SK-N-SH (cell line): ENCODE measurements around the gene DBP.

Experiments used
- CHD2 ChIP-seq: fragments of 150-350 bp; IDR thresholded peaks from 2 replicates; pipeline ENCODE4 v1.6.1; 2018; ENCODE audit warnings: low read length; ENCODE audit not compliant: partially characterized antibody
- RXRA ChIP-seq: IDR thresholded peaks from 2 replicates; pipeline ENCODE4 v1.4.0; 2012; ENCODE audit warnings: low read depth, mild to moderate bottlenecking, borderline replicate concordance
- SIN3A ChIP-seq: IDR thresholded peaks from 2 replicates; pipeline ENCODE4 v1.6.1; 2012; ENCODE audit warnings: low read depth, mild to moderate bottlenecking, low read length, moderate library complexity, borderline replicate concordance
- YY1 ChIP-seq: IDR thresholded peaks from 2 replicates; pipeline ENCODE4 v1.4.0; 2012; ENCODE audit warnings: low read depth, mild to moderate bottlenecking
- TF ChIP-seq, protein P1 (sequence below): fragments of 200-600 bp; sonication (generic); IDR thresholded peaks from 2 replicates; pipeline ENCODE4 v1.6.1; 2017; ENCODE audit warnings: antibody characterized with exemption, mild to moderate bottlenecking, moderate library complexity

DNA sequence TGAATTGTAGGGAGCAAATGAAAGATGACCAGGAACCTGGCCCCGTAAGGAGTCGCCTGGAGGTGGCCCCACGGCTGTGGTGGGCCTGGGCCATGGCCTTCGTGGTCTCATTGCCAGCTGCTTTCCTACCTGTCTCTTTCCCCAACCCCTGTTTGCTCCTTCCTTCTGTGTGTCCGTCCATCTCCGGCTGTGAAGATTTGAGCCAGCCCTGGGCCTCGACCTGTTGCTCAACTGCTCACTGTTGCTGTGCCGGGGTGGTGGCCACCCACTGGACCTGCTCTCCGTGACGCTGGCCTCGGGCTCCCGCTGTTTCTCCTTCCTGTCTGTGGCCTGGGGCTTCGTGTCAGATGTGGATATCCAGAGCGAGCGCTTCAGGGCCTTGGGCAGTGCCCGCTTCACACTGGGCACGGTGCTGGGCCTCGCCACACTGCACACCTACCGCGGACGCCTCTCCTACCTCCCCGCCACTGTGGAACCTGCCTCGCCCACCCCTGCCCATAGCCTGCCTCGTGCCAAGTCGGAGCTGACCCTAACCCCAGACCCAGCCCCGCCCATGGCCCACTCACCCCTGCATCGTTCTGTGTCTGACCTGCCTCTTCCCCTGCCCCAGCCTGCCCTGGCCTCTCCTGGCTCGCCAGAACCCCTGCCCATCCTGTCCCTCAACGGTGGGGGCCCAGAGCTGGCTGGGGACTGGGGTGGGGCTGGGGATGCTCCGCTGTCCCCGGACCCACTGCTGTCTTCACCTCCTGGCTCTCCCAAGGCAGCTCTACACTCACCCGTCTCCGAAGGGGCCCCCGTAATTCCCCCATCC lies 8.5 kb downstream of the DBP start:
- TF ChIP-seq YY1: no peak
- no peak for TF ChIP-seq RXRA
- TF ChIP-seq, protein P1, sequence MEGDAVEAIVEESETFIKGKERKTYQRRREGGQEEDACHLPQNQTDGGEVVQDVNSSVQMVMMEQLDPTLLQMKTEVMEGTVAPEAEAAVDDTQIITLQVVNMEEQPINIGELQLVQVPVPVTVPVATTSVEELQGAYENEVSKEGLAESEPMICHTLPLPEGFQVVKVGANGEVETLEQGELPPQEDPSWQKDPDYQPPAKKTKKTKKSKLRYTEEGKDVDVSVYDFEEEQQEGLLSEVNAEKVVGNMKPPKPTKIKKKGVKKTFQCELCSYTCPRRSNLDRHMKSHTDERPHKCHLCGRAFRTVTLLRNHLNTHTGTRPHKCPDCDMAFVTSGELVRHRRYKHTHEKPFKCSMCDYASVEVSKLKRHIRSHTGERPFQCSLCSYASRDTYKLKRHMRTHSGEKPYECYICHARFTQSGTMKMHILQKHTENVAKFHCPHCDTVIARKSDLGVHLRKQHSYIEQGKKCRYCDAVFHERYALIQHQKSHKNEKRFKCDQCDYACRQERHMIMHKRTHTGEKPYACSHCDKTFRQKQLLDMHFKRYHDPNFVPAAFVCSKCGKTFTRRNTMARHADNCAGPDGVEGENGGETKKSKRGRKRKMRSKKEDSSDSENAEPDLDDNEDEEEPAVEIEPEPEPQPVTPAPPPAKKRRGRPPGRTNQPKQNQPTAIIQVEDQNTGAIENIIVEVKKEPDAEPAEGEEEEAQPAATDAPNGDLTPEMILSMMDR: no peak
- no peak for TF ChIP-seq CHD2
- no peak for TF ChIP-seq SIN3A
